Smooth muscle cell (in vitro differentiated cells): ENCODE measurements around the gene LMO7. TPM values are rescaled to one million over a fixed set of nuclear protein-coding genes. Genes with fewer than 3 reads are reported as not detected.

Experiments
- DNase-seq: peaks from one replicate; lab custom pipeline; 2025; ENCODE audit not compliant: unreplicated experiment; lab: John Stamatoyannopoulos, UW
- H2AFZ ChIP-seq: fragments of 200-600 bp; sonication (generic); 2 replicates; pipeline ENCODE4 v1.6.0; 2016; ENCODE audit warnings: antibody characterized with exemption, low read depth, mild to moderate bottlenecking
- H3F3A ChIP-seq: fragments of 200-600 bp; sonication (generic); 2 replicates; pipeline ENCODE4 v1.6.0; 2017; ENCODE audit warnings: antibody characterized with exemption, low read depth
- H3K27ac ChIP-seq: fragments of 200-600 bp; sonication (generic); 2 replicates; pipeline ENCODE4 v1.5.1; 2016; ENCODE audit warnings: low read depth, mild to moderate bottlenecking
- H3K27me3 ChIP-seq: fragments of 200-600 bp; sonication (generic); 2 replicates; pipeline ENCODE4 v1.6.1; 2016; ENCODE audit warnings: low read depth, mild to moderate bottlenecking
- H3K36me3 ChIP-seq: fragments of 200-600 bp; sonication (generic); 2 replicates; pipeline ENCODE4 v1.5.1; 2016; ENCODE audit warnings: low read depth
- H3K4me1 ChIP-seq: fragments of 200-600 bp; sonication (generic); 2 replicates; pipeline ENCODE4 v1.5.1; 2016; ENCODE audit warnings: low read depth
- H3K4me2 ChIP-seq: fragments of 200-600 bp; sonication (generic); 2 replicates; pipeline ENCODE4 v1.6.0; 2016; ENCODE audit warnings: mild to moderate bottlenecking
- H3K4me3 ChIP-seq: fragments of 200-600 bp; sonication (generic); 2 replicates; pipeline ENCODE4 v1.5.1; 2016; ENCODE audit warnings: mild to moderate bottlenecking
- H3K79me2 ChIP-seq: fragments of 200-600 bp; sonication (generic); 2 replicates; pipeline ENCODE4 v1.6.0; 2016; ENCODE audit warnings: low read depth, mild to moderate bottlenecking
- H3K9ac ChIP-seq: fragments of 200-600 bp; sonication (generic); 2 replicates; pipeline ENCODE4 v1.6.0; 2016; ENCODE audit warnings: low read depth
- H3K9me3 ChIP-seq: fragments of 200-600 bp; sonication (generic); replicated peaks from 2 replicates; pipeline ENCODE4 v1.5.1; 2016; ENCODE audit warnings: low read depth
- H4K20me1 ChIP-seq: fragments of 200-600 bp; sonication (generic); 2 replicates; pipeline ENCODE4 v1.6.0; 2016; ENCODE audit warnings: low read depth
- CTCF ChIP-seq: fragments of 200-600 bp; sonication (generic); IDR thresholded peaks from 2 replicates; pipeline ENCODE4 v1.5.1; 2017; ENCODE audit warnings: borderline replicate concordance, mild to moderate bottlenecking, antibody characterized with exemption; ENCODE audit not compliant: insufficient read depth, poor library complexity, severe bottlenecking
- WGBS: methylation state at CpG from one replicate; pipeline ENCODE4 v1.1.7; 2016; ENCODE audit warnings: low lambda C conversion rate; 5-methylcytosine and 5-hydroxymethylcytosine counted together
- polyA plus RNA-seq: library from polyadenylated mRNA; unstranded; fragments of >200 nt; fragmentation: Nextera tagmentation; extraction: Ambion mirVana; gene quantifications from 2 replicates; pipeline ENCODE4 v1.2.1, GENCODE V29; 2016
- total RNA-seq: library from RNA; depleted of rRNA; stranded (reverse); fragments of >200 nt; gene quantifications from 2 replicates; pipeline ENCODE4 v1.2.3, GENCODE V29; 2014

The LMO7 gene
- total and polyA plus RNA-seq, 2 experiments from 2014 or later = 157 to 213 TPM

- DNase-seq = no peak
- no peak overlapping the region for H2AFZ ChIP-seq
- no peak for TF ChIP-seq CTCF
- H3K4me3 ChIP-seq = peak overlapping the region; percentile 52
- H3K36me3 ChIP-seq = no peaks in the 10 kb centered on the region
- peaks cover 10% of the 10 kb centered on the region for H3F3A ChIP-seq
- H3K79me2 ChIP-seq = peaks cover 73% of the 10 kb centered on the region
- no peak overlapping the region for H3K9ac ChIP-seq
- H3K4me1 ChIP-seq = no peaks in the 10 kb centered on the region
- peaks cover 98% of the 10 kb centered on the region for H4K20me1 ChIP-seq
- no peaks in the 10 kb centered on the region for H3K27me3 ChIP-seq
- H3K27ac ChIP-seq = no peak overlapping the region
- WGBS = 96% methylated on average over 7 of the region's 7 CpGs
- H3K4me2 ChIP-seq = no peak overlapping the region
- H3K9me3 ChIP-seq = no peaks in the 10 kb centered on the region
These were observed 123.4 kb downstream of the LMO7 start for GRCh38 chr13:75759531-75759930.

- 65% methylated on average over 9 of the region's 9 CpGs for WGBS
- peak overlapping the region; percentile 52 for H3K4me3 ChIP-seq
These were observed 124.2 kb downstream of the LMO7 start for GRCh38 chr13:75760131-75761021.

GRCh38 chr13:75761369-75761768, 125.2 kb downstream of the LMO7 start:
- no peak for DNase-seq
- H3F3A ChIP-seq = peaks cover 15% of the 10 kb centered on the region
- H3K36me3 ChIP-seq = no peaks in the 10 kb centered on the region
- H3K27me3 ChIP-seq = no peaks in the 10 kb centered on the region
- H3K4me1 ChIP-seq = no peaks in the 10 kb centered on the region
- no peak overlapping the region for H2AFZ ChIP-seq
- H3K27ac ChIP-seq = peak overlapping the region; percentile 92
- H4K20me1 ChIP-seq = peaks cover 98% of the 10 kb centered on the region
- peak overlapping the region; percentile 52 for H3K4me3 ChIP-seq
- TF ChIP-seq CTCF = no peak
- peak overlapping the region; percentile 27 for H3K4me2 ChIP-seq
- H3K79me2 ChIP-seq = peaks cover 80% of the 10 kb centered on the region
- 79% methylated on average over 3 of the region's 3 CpGs for WGBS
- H3K9me3 ChIP-seq = no peaks in the 10 kb centered on the region
- H3K9ac ChIP-seq = peak overlapping the region; percentile 63

More at GRCh38 chr13:75760131-75761021, 124.2 kb downstream of the LMO7 start:
- peaks cover 15% of the 10 kb centered on the region for H3F3A ChIP-seq
- peak overlapping the region; percentile 21 for H3K9ac ChIP-seq
- DNase-seq = no peak
- TF ChIP-seq CTCF = no peak
- no peaks in the 10 kb centered on the region for H3K4me1 ChIP-seq
- no peaks in the 10 kb centered on the region for H3K9me3 ChIP-seq
- no peaks in the 10 kb centered on the region for H3K27me3 ChIP-seq
- no peak overlapping the region for H2AFZ ChIP-seq
- no peaks in the 10 kb centered on the region for H3K36me3 ChIP-seq
- peak overlapping the region; percentile 27 for H3K4me2 ChIP-seq
- peaks cover 98% of the 10 kb centered on the region for H4K20me1 ChIP-seq
- H3K79me2 ChIP-seq = peaks cover 79% of the 10 kb centered on the region
- peak overlapping the region; percentile 92 for H3K27ac ChIP-seq
